Endodermal cell (in vitro differentiated cells): Measurements from ENCODE around the gene KCNH8. TPM values are rescaled to one million over a fixed set of nuclear protein-coding genes. Genes with fewer than 3 reads are reported as not detected.

Experiments used
- DNase-seq: peaks from one replicate; pipeline ENCODE4 v3.0.0-alpha.2; 2017
- H3K27ac ChIP-seq: 2 replicates; pipeline ENCODE4 v1.5.1; 2013; ENCODE audit warnings: mild to moderate bottlenecking, low read depth, low read length, moderate library complexity
- H3K27me3 ChIP-seq: 2 replicates; pipeline ENCODE4 v1.6.1; 2013; ENCODE audit warnings: mild to moderate bottlenecking, low read length, moderate library complexity; ENCODE audit not compliant: insufficient read depth, control insufficient read depth, poor library complexity, severe bottlenecking
- H3K36me3 ChIP-seq: 2 replicates; pipeline ENCODE4 v1.7.0; 2013; ENCODE audit warnings: mild to moderate bottlenecking, low read length, moderate library complexity; ENCODE audit not compliant: control insufficient read depth, insufficient read depth
- H3K4me1 ChIP-seq: one replicate; pipeline ENCODE4 v1.7.0; 2013; ENCODE audit warnings: low read length; ENCODE audit not compliant: control insufficient read depth, insufficient read depth
- H3K4me3 ChIP-seq: 2 replicates; pipeline ENCODE4 v1.5.1; 2013; ENCODE audit warnings: mild to moderate bottlenecking, low read length, moderate library complexity
- H3K9ac ChIP-seq: 2 replicates; pipeline ENCODE4 v1.6.1; 2013; ENCODE audit warnings: mild to moderate bottlenecking, low read length, moderate library complexity; ENCODE audit not compliant: poor library complexity, severe bottlenecking; ENCODE audit errors: extremely low read depth
- H3K9me3 ChIP-seq: 2 replicates; pipeline ENCODE4 v1.6.1; 2013; ENCODE audit warnings: mild to moderate bottlenecking, low read length, moderate library complexity; ENCODE audit not compliant: control insufficient read depth
- H3K27ac Mint-ChIP-seq: 2 replicates; pipeline ENCODE4 v1.8.0; 2020; ENCODE audit warnings: mixed read lengths
- H3K27me3 Mint-ChIP-seq: 2 replicates; pipeline ENCODE4 v1.8.0; 2021; ENCODE audit warnings: mild to moderate bottlenecking, mixed read lengths; ENCODE audit not compliant: insufficient read depth
- H3K36me3 Mint-ChIP-seq: 2 replicates; pipeline ENCODE4 v1.8.0; 2020; ENCODE audit warnings: low read depth, mixed read lengths
- H3K4me1 Mint-ChIP-seq: 2 replicates; pipeline ENCODE4 v1.8.0; 2020; ENCODE audit warnings: mixed read lengths
- H3K4me3 Mint-ChIP-seq: 2 replicates; pipeline ENCODE4 v1.8.0; 2020; ENCODE audit warnings: mild to moderate bottlenecking, moderate library complexity, mixed read lengths
- H3K9me3 Mint-ChIP-seq: 2 replicates; pipeline ENCODE4 v1.8.0; 2020; ENCODE audit warnings: mild to moderate bottlenecking, mixed read lengths
- CTCF ChIP-seq: fragments of 200-600 bp; sonication (generic); conservative IDR thresholded peaks from 2 replicates; pipeline ENCODE4 v1.5.0; 2021; ENCODE audit warnings: antibody characterized with exemption, mild to moderate bottlenecking
- WGBS, 2 experiments: methylation state at CpG; one replicate each; pipeline versions ENCODE4 v1.1.5 to v1.1.7; 2013; ENCODE audit warnings: missing lambda C conversion rate in 2 of 2, mixed read lengths in 1 of 2; ENCODE audit not compliant: insufficient coverage in 1 of 2, insufficient read length in 1 of 2; 5-methylcytosine and 5-hydroxymethylcytosine counted together
- total RNA-seq, 2 donors: library from RNA; stranded (reverse); fragmentation: NEBNext Ultra II Directional in 1 of 2; extraction: Animal tissue kit (Norgen Biotek cat#: 25700) in 1 of 2; gene quantifications; 2 replicates in 1 of 2; 3 replicates in 1 of 2; pipeline ENCODE4 v1.2.1, GENCODE V29; 2021

KCNH8 gene
- total RNA-seq, 2 donors from 2014 or later = 12.0 to 15.0 TPM

- Mint-ChIP-seq H3K27ac (no peak overlapping the region), H3K4me3 (no peak overlapping the region), H3K4me1 (no peaks in the 10 kb centered on the region), H3K9me3 (peaks cover 10% of the 10 kb centered on the region), H3K36me3 (no peaks in the 10 kb centered on the region), H3K27me3 (peaks cover 2% of the 10 kb centered on the region)
- Histone ChIP-seq H3K9ac (no peak overlapping the region), H3K4me3 (no peak overlapping the region), H3K36me3 (no peaks in the 10 kb centered on the region), H3K27me3 (no peaks in the 10 kb centered on the region), H3K27ac (no peak overlapping the region), H3K9me3 (no peaks in the 10 kb centered on the region), H3K4me1 (no peaks in the 10 kb centered on the region)
- no peak for TF ChIP-seq CTCF
- WGBS, 2 experiments = 91 to 100% methylated on average over 2 of the region's 2 CpGs
- DNase-seq = no peak
Observed at GRCh38 chr3:19116239-19116638, 32.1 kb upstream of the KCNH8 start.

- H3K27me3 Mint-ChIP-seq = no peaks in the 10 kb centered on the region
- WGBS, 2 experiments = 90% methylated on average over 1 of the region's 1 CpG; no CpG with 5 or more reads in 1 of the 2 experiments
Observed at GRCh38 chr3:19124752-19125151, 23.6 kb upstream of the KCNH8 start.

GRCh38 chr3:19139863-19140262 lies 8.4 kb upstream of the KCNH8 start:
- Histone ChIP-seq H3K9me3 (peaks cover under 1% of the 10 kb centered on the region), H3K36me3 (no peaks in the 10 kb centered on the region), H3K4me1 (no peaks in the 10 kb centered on the region), H3K27me3 (no peaks in the 10 kb centered on the region), H3K27ac (no peak overlapping the region), H3K9ac (no peak overlapping the region), H3K4me3 (no peak overlapping the region)
- Mint-ChIP-seq H3K27ac (no peak overlapping the region), H3K4me1 (no peaks in the 10 kb centered on the region), H3K4me3 (no peak overlapping the region), H3K27me3 (no peaks in the 10 kb centered on the region), H3K36me3 (no peaks in the 10 kb centered on the region), H3K9me3 (no peaks in the 10 kb centered on the region)
- DNase-seq = no peak
- 89 to 96% methylated on average over 1 of the region's 1 CpG for WGBS, 2 experiments
- no peak for TF ChIP-seq CTCF

More at GRCh38 chr3:19124752-19125151, 23.6 kb upstream of the KCNH8 start:
- no peak overlapping the region for H3K4me3 ChIP-seq
- H3K27ac ChIP-seq = no peak overlapping the region
- no peak for DNase-seq
- no peak for TF ChIP-seq CTCF
- Mint-ChIP-seq H3K9me3 (peaks cover 3% of the 10 kb centered on the region), H3K4me3 (no peak overlapping the region), H3K4me1 (peaks cover 5% of the 10 kb centered on the region), H3K27ac (no peak overlapping the region), H3K36me3 (no peaks in the 10 kb centered on the region)
- H3K4me1 ChIP-seq = no peaks in the 10 kb centered on the region
- H3K9me3 ChIP-seq = no peaks in the 10 kb centered on the region
- H3K27me3 ChIP-seq = no peaks in the 10 kb centered on the region
- H3K9ac ChIP-seq = no peak overlapping the region
- H3K36me3 ChIP-seq = no peaks in the 10 kb centered on the region
